ENCODE results near the gene ARHGEF12. TPM values are rescaled to one million over a fixed set of nuclear protein-coding genes. Genes with fewer than 3 reads are reported as not detected.
A peak's percentile ranks its signal among the peaks of the same experiment; 100 is the strongest.

The ARHGEF12 gene
- total RNA-seq, 1 experiment from 2014 or later: 72.2 TPM

- DNase-seq (ENCODE audit: low read depth): no peak
These were observed 178.4 kb downstream of the ARHGEF12 start for GRCh38 chr11:120514541-120515121.

- DNase-seq (ENCODE audit: low read depth): no peak
These were observed 179.0 kb downstream of the ARHGEF12 start for GRCh38 chr11:120515186-120515723.

- no peak for DNase-seq (ENCODE audit: low read depth)
These were observed 180.5 kb downstream of the ARHGEF12 start for GRCh38 chr11:120516461-120517389.

DNA sequence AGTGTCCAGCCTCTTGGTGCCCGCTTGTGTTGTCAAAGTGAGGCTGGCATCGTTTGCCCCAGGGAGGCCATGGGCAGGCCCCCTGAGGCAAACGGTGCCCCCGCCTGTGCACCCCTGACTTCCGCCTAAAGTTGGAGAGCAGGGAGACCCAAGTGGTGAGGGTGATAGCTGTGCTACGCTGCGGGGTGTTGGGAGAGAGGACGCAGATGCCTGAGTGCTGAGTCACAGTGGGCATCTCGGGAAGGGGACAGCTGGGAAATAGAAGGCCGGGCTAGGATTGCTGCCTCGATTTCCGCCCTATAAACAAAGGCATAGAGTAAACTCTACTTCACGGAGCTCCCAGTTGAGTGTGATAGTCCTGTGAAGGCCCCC is 181.2 kb downstream of the ARHGEF12 start:
- DNase-seq (ENCODE audit: low read depth): peak; percentile 78

DNA sequence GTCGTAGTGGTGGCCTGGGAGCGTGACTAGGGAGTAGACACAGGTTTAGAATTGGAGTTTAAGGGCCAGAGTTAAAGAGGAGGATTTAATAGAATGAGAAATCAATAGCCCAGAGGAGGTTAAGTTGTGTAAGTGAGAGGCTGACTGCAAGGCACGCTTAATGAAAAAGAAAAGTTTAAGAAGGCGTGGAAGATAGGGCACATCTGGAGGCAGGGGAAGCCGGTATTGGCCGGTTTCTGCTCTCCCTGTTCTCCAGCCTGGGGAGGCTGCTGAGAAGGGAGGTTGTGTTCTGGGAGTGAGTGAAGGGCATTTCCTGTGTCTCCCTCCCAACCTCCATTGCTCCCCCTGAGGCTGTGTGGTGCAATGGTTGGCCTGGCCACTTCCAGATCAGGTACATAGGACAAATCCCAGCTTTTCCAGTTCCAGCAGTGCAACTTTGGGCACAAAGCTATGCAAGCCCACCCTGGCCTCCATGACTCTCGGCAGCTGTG is 181.6 kb downstream of the ARHGEF12 start:
- peak; percentile 10 for DNase-seq (ENCODE audit: low read depth)

DNA sequence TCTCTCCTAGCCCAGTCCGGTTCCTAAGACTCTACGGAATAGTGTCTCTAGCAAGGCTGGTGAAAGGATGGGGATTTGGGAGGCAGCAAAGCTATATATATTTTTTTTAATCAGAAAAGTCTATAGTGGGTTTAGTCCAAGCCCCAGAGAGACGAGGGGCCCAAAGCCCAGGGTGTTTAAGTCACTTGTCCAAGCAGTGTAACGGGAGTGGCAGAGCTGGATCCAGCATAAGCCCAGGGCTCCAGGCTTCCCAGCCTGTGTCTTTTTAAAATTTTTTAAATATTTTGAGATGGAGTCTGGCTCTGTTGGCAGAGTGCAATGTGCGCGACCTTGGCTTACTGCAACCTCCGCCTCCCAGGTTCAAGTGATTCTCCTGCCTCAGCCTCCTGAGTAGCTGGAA is 182.1 kb downstream of the ARHGEF12 start:
- DNase-seq (ENCODE audit: low read depth): no peak

- no peak for DNase-seq (ENCODE audit: low read depth)
These were observed 183.3 kb downstream of the ARHGEF12 start for GRCh38 chr11:120519474-120519873.

DNA sequence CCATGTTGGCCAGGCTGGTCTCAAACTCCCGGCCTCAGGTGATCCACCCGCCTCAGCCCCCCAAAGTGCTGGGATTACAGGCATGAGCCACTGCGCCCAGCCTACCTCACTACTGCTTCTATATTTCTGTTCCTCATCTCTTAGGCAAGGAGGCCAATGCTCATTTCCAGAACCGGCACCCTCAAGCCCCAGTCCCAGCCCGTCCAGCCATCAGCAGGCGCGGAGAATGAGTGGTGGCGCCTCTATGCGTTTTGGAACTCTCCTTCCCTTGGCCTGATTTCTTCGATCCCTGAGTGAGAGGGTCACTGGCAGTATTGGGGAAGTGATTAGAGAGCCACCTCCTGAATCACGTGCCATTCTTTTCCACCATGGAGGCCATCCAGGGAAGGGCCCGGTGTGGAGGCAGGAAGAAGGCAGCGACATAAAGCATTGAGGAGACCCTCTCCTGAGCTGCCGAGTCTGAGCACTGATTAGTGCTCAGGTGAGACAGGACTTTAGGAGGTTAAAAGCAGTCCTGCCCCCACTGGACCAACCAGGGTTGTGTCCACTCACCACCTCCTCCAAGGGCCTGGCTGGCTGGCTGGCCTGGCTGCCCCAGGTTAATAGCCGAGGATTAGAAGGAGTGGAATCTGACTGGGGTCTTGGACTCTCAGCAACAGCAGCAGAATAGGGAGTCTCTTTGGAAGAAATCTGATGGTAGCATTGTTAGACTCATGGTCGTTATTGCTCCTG is 184.0 kb downstream of the ARHGEF12 start:
- no peak for DNase-seq (ENCODE audit: low read depth)

DNA sequence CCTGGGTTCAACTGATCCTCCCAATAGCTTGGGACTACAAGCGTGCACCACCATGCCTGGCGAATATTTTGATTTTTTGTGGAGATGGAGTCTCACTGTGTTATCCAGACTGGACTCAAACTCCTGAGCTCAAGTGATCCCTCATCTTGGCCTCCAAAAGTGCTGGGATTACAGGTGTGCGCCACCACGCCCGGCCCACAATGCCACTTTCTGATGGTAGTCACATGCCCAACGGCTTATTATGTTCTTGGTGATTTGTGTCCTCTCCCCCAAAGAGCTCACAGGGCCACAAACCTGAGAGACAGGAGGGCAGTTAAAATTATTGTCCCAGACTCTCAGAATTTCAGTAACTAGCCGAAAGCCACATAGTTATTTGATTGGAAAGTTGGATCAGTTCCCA is 185.0 kb downstream of the ARHGEF12 start:
- DNase-seq (ENCODE audit: low read depth): no peak

DNA sequence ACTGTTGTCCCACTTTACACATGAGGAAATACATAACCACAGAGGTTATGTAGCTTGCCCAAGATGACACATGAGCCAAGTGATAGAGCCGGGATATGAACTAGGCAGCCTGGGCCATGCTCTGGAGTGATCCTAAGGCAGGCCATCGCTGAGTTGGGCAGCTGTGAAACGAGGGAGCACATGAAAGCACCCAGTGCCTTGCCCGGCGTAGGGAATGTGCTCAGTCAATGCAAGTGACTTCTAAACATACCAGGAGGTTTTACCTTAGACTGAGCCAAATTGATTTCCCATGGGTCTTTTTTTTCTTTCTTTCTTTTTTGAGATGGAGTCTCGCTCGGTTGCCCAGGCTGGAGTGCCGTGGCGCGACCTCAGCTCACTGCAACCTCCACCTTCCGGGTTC is 185.8 kb downstream of the ARHGEF12 start:
- no peak for DNase-seq (ENCODE audit: low read depth)

DNA sequence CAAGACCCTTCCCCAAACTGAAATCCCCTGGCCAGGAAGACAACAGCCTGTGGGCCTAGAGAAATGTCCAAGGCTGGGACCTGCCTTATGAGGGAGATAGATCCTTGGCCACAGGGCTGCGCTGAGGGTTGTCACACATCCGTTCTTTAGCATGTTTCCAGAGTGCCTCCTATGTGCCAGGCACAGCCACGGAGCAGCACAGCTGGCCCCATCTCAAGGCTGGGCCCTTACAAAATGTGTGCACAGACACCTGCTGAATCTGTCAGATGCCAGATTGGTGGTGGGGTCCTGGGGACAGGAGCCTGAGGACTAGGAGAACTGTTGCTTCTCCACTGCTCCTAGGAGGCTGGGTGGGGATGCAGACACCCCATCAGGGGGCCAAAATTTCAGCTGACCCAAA is 186.5 kb downstream of the ARHGEF12 start:
- no peak for DNase-seq (ENCODE audit: low read depth)

DNA sequence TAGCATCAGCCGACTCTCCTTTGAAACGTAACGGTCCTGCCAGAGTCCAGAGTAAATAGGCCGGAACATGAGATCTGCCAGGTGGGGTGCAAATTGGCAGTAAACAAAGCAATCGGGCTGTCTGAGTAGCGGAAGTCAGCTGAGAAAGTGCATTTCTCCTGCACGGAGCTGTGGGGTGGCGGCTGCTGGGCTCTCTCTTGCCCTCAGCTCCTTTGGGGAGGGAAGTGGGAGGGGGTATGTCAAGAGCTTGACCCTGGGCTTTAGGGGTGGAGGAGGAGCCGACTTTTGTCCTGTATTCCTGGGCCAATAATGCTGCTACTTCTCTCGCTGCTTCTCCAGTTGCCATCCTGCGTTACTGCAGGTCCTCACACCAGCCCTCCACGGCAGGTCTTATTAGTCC is 187.0 kb downstream of the ARHGEF12 start:
- no peak for DNase-seq (ENCODE audit: low read depth)

GRCh38 chr11:120524536-120525085 is 188.4 kb downstream of the ARHGEF12 start:
- no peak for DNase-seq (ENCODE audit: low read depth)

- no peak for DNase-seq (ENCODE audit: low read depth)
These were observed 189.3 kb downstream of the ARHGEF12 start for GRCh38 chr11:120525261-120526171.

DNA sequence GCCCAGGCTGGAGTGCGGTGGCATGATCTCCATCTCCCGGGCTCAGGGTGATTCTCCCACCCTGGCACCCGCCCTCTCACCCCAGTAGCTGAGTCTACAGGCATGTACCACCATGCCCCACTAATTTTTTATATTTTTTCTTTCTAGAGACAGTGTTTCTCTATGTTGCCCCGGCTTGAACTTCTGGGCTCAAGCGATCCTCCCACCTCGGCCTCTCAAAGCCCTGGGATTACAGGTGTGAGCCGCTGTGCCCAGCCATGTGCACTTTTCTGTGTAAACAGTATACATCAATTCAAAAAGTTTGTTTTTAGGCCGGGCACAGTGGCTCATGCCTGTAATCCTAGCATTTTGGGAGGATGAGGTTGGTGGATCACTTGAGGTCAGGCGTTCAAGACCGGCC is 190.0 kb downstream of the ARHGEF12 start:
- DNase-seq (ENCODE audit: low read depth): no peak

GRCh38 chr11:120527111-120527761 is 191.0 kb downstream of the ARHGEF12 start:
- peak; percentile 6 for DNase-seq (ENCODE audit: low read depth)

DNA sequence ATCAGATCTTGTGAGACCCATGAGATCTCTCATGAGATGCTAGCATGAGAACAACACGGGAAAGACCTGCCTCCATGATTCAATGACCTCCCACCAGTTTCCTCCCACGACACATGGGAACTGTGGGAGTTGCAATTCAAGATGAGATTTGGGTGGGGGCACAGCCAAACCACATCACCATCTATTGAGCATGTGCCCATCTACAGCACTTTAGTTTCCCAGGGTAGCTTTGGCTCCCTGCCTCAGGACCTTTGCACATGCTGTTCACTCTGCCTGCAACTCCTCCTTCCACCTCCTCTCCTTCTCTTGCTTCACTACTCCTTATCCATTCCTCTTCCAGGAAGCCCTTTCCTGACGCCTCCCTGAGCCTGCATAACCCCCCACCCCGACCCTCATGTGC is 192.5 kb downstream of the ARHGEF12 start:
- DNase-seq (ENCODE audit: low read depth): no peak

DNA sequence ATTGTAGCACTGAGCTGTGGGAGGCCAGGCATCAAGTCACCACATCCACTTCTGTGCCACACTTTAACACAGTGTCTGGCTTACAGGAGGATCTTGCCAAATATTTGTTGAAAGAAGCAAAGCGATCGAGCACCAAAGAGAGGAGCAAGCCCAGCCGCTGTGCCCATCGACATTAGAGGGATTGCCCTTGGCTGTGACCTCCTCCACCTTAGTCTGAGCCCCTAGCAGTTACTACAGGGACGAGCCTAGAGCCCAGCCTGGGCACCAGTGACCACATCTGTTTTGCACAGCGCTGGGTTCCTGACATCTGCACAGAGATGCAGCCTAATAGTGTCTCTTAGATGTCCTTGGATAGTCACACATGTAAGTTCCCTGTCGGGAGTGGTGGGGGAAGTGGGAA is 193.0 kb downstream of the ARHGEF12 start:
- DNase-seq (ENCODE audit: low read depth): no peak

DNA sequence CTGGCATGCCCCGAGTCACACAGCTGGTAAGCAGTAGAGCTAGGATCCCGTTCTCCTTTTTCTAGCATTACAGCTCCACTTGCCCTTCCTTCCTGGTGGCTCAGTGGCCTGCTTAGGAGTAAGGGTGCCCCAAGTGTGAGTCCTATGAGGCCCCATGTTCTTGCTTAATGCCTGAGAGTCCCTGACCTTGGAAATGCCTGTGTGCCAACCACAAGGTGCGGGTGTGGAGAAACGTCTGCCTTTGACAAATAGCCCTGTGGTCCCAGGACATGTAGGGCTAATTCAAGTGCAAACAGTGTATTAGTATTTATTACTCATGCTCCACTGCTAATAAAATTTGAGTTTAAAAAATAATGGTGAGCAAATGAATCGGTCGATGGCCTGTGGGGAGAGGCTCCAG is 193.7 kb downstream of the ARHGEF12 start:
- no peak for DNase-seq (ENCODE audit: low read depth)
